ENCODE results near the gene ARPC5.

The ARPC5 gene

GRCh38 chr1:183609759-183610452 is 25.7 kb downstream of the ARPC5 start:
- no peak for DNase-seq

- no peak for DNase-seq
These were observed 26.3 kb downstream of the ARPC5 start for GRCh38 chr1:183609313-183609712.

GRCh38 chr1:183607322-183607980 is 28.1 kb downstream of the ARPC5 start:
- DNase-seq: no peak

- no peak for DNase-seq
These were observed 29.7 kb downstream of the ARPC5 start for GRCh38 chr1:183605904-183606303.

- no peak for DNase-seq
These were observed 30.8 kb downstream of the ARPC5 start for GRCh38 chr1:183604815-183605214.

GRCh38 chr1:183604038-183604808 is 31.4 kb downstream of the ARPC5 start:
- no peak for DNase-seq

- no peak for DNase-seq
These were observed 33.1 kb downstream of the ARPC5 start for GRCh38 chr1:183602510-183602909.

GRCh38 chr1:183600634-183601033 is 34.9 kb downstream of the ARPC5 start:
- DNase-seq: no peak

- DNase-seq: no peak
These were observed 35.4 kb downstream of the ARPC5 start for GRCh38 chr1:183600136-183600535.

- DNase-seq: no peak
These were observed 37.2 kb downstream of the ARPC5 start for GRCh38 chr1:183598386-183598785.

- DNase-seq: no peak
These were observed 37.8 kb downstream of the ARPC5 start for GRCh38 chr1:183597656-183598347.

GRCh38 chr1:183596500-183596899 is 39.1 kb downstream of the ARPC5 start:
- DNase-seq: no peak

- no peak for DNase-seq
These were observed 40.0 kb downstream of the ARPC5 start for GRCh38 chr1:183595537-183595936.

GRCh38 chr1:183593356-183593755 is 42.2 kb downstream of the ARPC5 start:
- no peak for DNase-seq

- no peak for DNase-seq
These were observed 42.9 kb downstream of the ARPC5 start for GRCh38 chr1:183592733-183593132.

GRCh38 chr1:183590244-183591191 is 45.1 kb downstream of the ARPC5 start, which contains the start of gene NCF2:
TSS of gene NCF2 (minus strand) at chr1:183590459. CDS start at chr1:183590329, 130 bp downstream.
- DNase-seq: no peak

GRCh38 chr1:183589874-183590243 is 45.7 kb downstream of the ARPC5 start:
- no peak for DNase-seq

- no peak for DNase-seq
These were observed 46.2 kb downstream of the ARPC5 start for GRCh38 chr1:183589384-183589783.

GRCh38 chr1:183588827-183589226 is 46.8 kb downstream of the ARPC5 start:
- DNase-seq: no peak

- no peak for DNase-seq
These were observed 48.7 kb downstream of the ARPC5 start for GRCh38 chr1:183586926-183587325.

GRCh38 chr1:183586455-183586854 is 49.1 kb downstream of the ARPC5 start:
- no peak for DNase-seq

- DNase-seq: no peak
These were observed 50.5 kb downstream of the ARPC5 start for GRCh38 chr1:183585038-183585437.
